ENCODE results near the gene SWSAP1. TPM values are rescaled to one million over a fixed set of nuclear protein-coding genes. Genes with fewer than 3 reads are reported as not detected.
"Not testable (repeated sequence)": the region's sequence is repeated elsewhere in the genome, so short reads cannot be mapped to it uniquely, and the experiment has no call there.

Gene SWSAP1
- 1 to 10 TPM; 1.9 to 2.2 TPM for total RNA-seq

- H3K27ac Mint-ChIP-seq: no peak within 1 kb of the TSS
- H3K36me3 Mint-ChIP-seq: peaks cover 11 to 23% of the 10 kb centered on the region in 2 donors
- peak; percentile 95 to 98 for DNase-seq (ENCODE audit: low spot score in 2 of 2)
Observed at GRCh38 chr19:11374433-11375142, at the start of gene SWSAP1. Gene SWSAP1 (plus strand): TSS chr19:11374666. CDS start chr19:11374681, 15 bp downstream.

GRCh38 chr19:11324748-11325389, 49.6 kb upstream of the SWSAP1 start:
- Mint-ChIP-seq H3K27ac (peak overlapping the region; percentile 78 to 81), H3K9me3 (no peaks in the 10 kb centered on the region), H3K36me3 (no peaks in the 10 kb centered on the region)
- DNase-seq (ENCODE audit: low spot score in 2 of 2): no peak
- no peak for ATAC-seq

More at GRCh38 chr19:11374433-11375142, at the start of gene SWSAP1:
- H3K9me3 Mint-ChIP-seq: no peaks in the 10 kb centered on the region
- peak; percentile 91 for ATAC-seq

GRCh38 chr19:11325544-11325943, 48.9 kb upstream of the SWSAP1 start:
- H3K27ac Mint-ChIP-seq: no peak overlapping the region
- no peak for ATAC-seq
- no peaks in the 10 kb centered on the region for H3K36me3 Mint-ChIP-seq

GRCh38 chr19:11330127-11330526, 44.3 kb upstream of the SWSAP1 start:
- ATAC-seq: no peak
- no peak overlapping the region for H3K27ac Mint-ChIP-seq
- no peak for DNase-seq (ENCODE audit: low spot score in 2 of 2)
- H3K9me3 Mint-ChIP-seq: no peaks in the 10 kb centered on the region
- H3K36me3 Mint-ChIP-seq: peaks cover 1 to 2% of the 10 kb centered on the region in 2 donors

More at GRCh38 chr19:11325544-11325943, 48.9 kb upstream of the SWSAP1 start:
- H3K9me3 Mint-ChIP-seq: no peaks in the 10 kb centered on the region
- DNase-seq (ENCODE audit: low spot score in 2 of 2): no peak

- DNase-seq (ENCODE audit: low spot score in 2 of 2): no peak
- Mint-ChIP-seq H3K9me3 (no peaks in the 10 kb centered on the region), H3K36me3 (peaks cover 6% of the 10 kb centered on the region in 2 donors), H3K27ac (no peak overlapping the region)
- ATAC-seq: no peak
Observed at GRCh38 chr19:11331502-11331901, 43.0 kb upstream of the SWSAP1 start.

- DNase-seq (ENCODE audit: low spot score in 2 of 2) (no peak), ATAC-seq (no peak)
- no peaks in the 10 kb centered on the region for H3K9me3 Mint-ChIP-seq
- peaks cover 6% of the 10 kb centered on the region in 2 donors for H3K36me3 Mint-ChIP-seq
- no peak overlapping the region for H3K27ac Mint-ChIP-seq
Observed at GRCh38 chr19:11332822-11333221, 41.6 kb upstream of the SWSAP1 start.

GRCh38 chr19:11333838-11334237, 40.6 kb upstream of the SWSAP1 start:
- H3K9me3 Mint-ChIP-seq; H3K36me3 Mint-ChIP-seq; ATAC-seq; DNase-seq (ENCODE audit: low spot score in 2 of 2): not testable (repeated sequence)
- peak overlapping the region in 1 of 2 donors; percentile 44 for H3K27ac Mint-ChIP-seq

GRCh38 chr19:11335449-11336146, 38.9 kb upstream of the SWSAP1 start:
- no peak for DNase-seq (ENCODE audit: low spot score in 2 of 2)
- H3K27ac Mint-ChIP-seq: no peak overlapping the region
- ATAC-seq: no peak

GRCh38 chr19:11337080-11337479, 37.4 kb upstream of the SWSAP1 start:
- DNase-seq (ENCODE audit: low spot score in 2 of 2) (no peak), ATAC-seq (no peak)
- no peaks in the 10 kb centered on the region for H3K9me3 Mint-ChIP-seq
- peaks cover 6% of the 10 kb centered on the region in 2 donors for H3K36me3 Mint-ChIP-seq
- H3K27ac Mint-ChIP-seq: no peak overlapping the region

More at GRCh38 chr19:11335449-11336146, 38.9 kb upstream of the SWSAP1 start:
- Mint-ChIP-seq H3K36me3 (peaks cover 6% of the 10 kb centered on the region in 2 donors), H3K9me3 (no peaks in the 10 kb centered on the region)

GRCh38 chr19:11338121-11338520, 36.3 kb upstream of the SWSAP1 start:
- H3K36me3 Mint-ChIP-seq: peaks cover 6% of the 10 kb centered on the region in 2 donors
- no peak overlapping the region for H3K27ac Mint-ChIP-seq
- DNase-seq (ENCODE audit: low spot score in 2 of 2) (no peak), ATAC-seq (no peak)
- H3K9me3 Mint-ChIP-seq: no peaks in the 10 kb centered on the region

GRCh38 chr19:11338569-11339253, 35.8 kb upstream of the SWSAP1 start:
- DNase-seq (ENCODE audit: low spot score in 2 of 2) (no peak), ATAC-seq (no peak)
- no peaks in the 10 kb centered on the region for H3K9me3 Mint-ChIP-seq
- H3K27ac Mint-ChIP-seq: peak overlapping the region in 1 of 2 donors; percentile 86
- peaks cover 6% of the 10 kb centered on the region in 2 donors for H3K36me3 Mint-ChIP-seq

- Mint-ChIP-seq H3K27ac (peak within 1 kb of the TSS; percentile 65 to 86), H3K9me3 (no peaks in the 10 kb centered on the region), H3K36me3 (peaks cover 6% of the 10 kb centered on the region in 2 donors)
- DNase-seq (ENCODE audit: low spot score in 2 of 2) (peak in 1 of 2 donors; percentile 89), ATAC-seq (peak; percentile 87 to 99)
Observed at GRCh38 chr19:11339254-11340098, 35.0 kb upstream of the SWSAP1 start, which contains the start of gene RAB3D. Gene RAB3D (minus strand): TSS chr19:11339657. CDS start chr19:11337399, 2,258 bp downstream.

GRCh38 chr19:11340099-11340467, 34.4 kb upstream of the SWSAP1 start:
- not testable (repeated sequence) for H3K9me3 Mint-ChIP-seq; ATAC-seq; H3K36me3 Mint-ChIP-seq; DNase-seq (ENCODE audit: low spot score in 2 of 2)
- H3K27ac Mint-ChIP-seq: peak overlapping the region; percentile 44 to 65

- ATAC-seq (no peak), DNase-seq (ENCODE audit: low spot score in 2 of 2) (no peak)
- Mint-ChIP-seq H3K36me3 (peaks cover 6 to 7% of the 10 kb centered on the region in 2 donors), H3K27ac (no peak overlapping the region), H3K9me3 (no peaks in the 10 kb centered on the region)
Observed at GRCh38 chr19:11342429-11342828, 32.0 kb upstream of the SWSAP1 start.

GRCh38 chr19:11345122-11345803, 29.2 kb upstream of the SWSAP1 start:
- no peak for ATAC-seq
- DNase-seq (ENCODE audit: low spot score in 2 of 2): no peak
- peaks cover 6 to 20% of the 10 kb centered on the region in 2 donors for H3K36me3 Mint-ChIP-seq
- H3K9me3 Mint-ChIP-seq: peaks cover 7 to 8% of the 10 kb centered on the region in 2 donors
- peak overlapping the region; percentile 93 to 94 for H3K27ac Mint-ChIP-seq

Data from activated naive CD4-positive, alpha-beta T cell treated with anti-CD3 and anti-CD28 coated beads, Interleukin-2, amount 50 U/mL, for 72 hours (primary cell).